ENCODE results near the gene FOCAD. TPM values are rescaled to one million over a fixed set of nuclear protein-coding genes. Genes with fewer than 3 reads are reported as not detected.

The FOCAD gene
- total RNA-seq, 1 experiment from 2014 or later, result 40.7 TPM

GRCh38 chr9:20740304-20740703 is 56.2 kb downstream of the FOCAD start:
- no peaks in the 10 kb centered on the region for H4K20me1 ChIP-seq (ENCODE audit: insufficient read depth)
- no peak overlapping the region for H3K27ac ChIP-seq (ENCODE audit: low read depth, low read length)
- no peaks in the 10 kb centered on the region for H3K27me3 ChIP-seq (ENCODE audit: insufficient read depth, low read length)
- no peaks in the 10 kb centered on the region for H3K36me3 ChIP-seq (ENCODE audit: control insufficient read depth in 1 of 2, insufficient read depth in 2 of 2, low read length in 2 of 2)
- ChIA-PET POLR2A (no interaction called here), RAD21 (ENCODE audit: low non-redundant PET in 1 of 2, low total read pairs in 2 of 2, uncharacterized antibody in 2 of 2, unreplicated experiment in 2 of 2) (no interaction called here), CTCF (no interaction called here)
- H3K4me1 ChIP-seq (ENCODE audit: control insufficient read depth in 1 of 2, insufficient read depth in 2 of 2, low read length in 2 of 2), result no peaks in the 10 kb centered on the region
- H3K9me3 ChIP-seq (ENCODE audit: control insufficient read depth in 1 of 2, insufficient read depth in 1 of 2, low read depth in 1 of 2, low read length in 2 of 2), result no peaks in the 10 kb centered on the region
- H3K79me2 ChIP-seq (ENCODE audit: insufficient read depth, low read length), result no peaks in the 10 kb centered on the region
- no peaks in the 10 kb centered on the region for H3K9me2 ChIP-seq (ENCODE audit: insufficient read depth)
- H3K4me3 ChIP-seq (replicated peaks in 1 of 2; ENCODE audit: low read depth in 1 of 2, low read length in 2 of 2), result no peak overlapping the region
- intact Hi-C loops (cut with micrococcal nuclease), result no loop called here
- no peak overlapping the region for H2AFZ ChIP-seq (ENCODE audit: low read depth, low read length, poor library complexity, severe bottlenecking)
- H3K9ac ChIP-seq (ENCODE audit: low read length), result no peak overlapping the region
- TF ChIP-seq ELF1 (IDR thresholded peaks at IDR 0.05; ENCODE audit: borderline replicate concordance, low read depth) (no peak), YY1 (IDR thresholded peaks at IDR 0.05; ENCODE audit: extremely low read depth, insufficient replicate concordance, low read depth, low read length) (no peak), FOSL1 (IDR thresholded peaks at IDR 0.05; ENCODE audit: low read depth) (no peak), CBX3 (IDR thresholded peaks at IDR 0.05; ENCODE audit: low read depth) (no peak), CTCF (IDR thresholded peaks at IDR 0.05 in 2 of 3, conservative IDR thresholded peaks at IDR 0.05 in 1 of 3; ENCODE audit: borderline replicate concordance in 1 of 3, insufficient read depth in 1 of 3, low read depth in 2 of 3, low read length in 2 of 3) (no peak), RAD21 (IDR thresholded peaks at IDR 0.05; ENCODE audit: low read depth) (no peak), SRF (IDR thresholded peaks at IDR 0.05; ENCODE audit: low read depth) (no peak), JUND (IDR thresholded peaks at IDR 0.05) (no peak), EGR1 (IDR thresholded peaks at IDR 0.05; ENCODE audit: low read depth) (no peak)
- TF ChIP-seq, protein P1, sequence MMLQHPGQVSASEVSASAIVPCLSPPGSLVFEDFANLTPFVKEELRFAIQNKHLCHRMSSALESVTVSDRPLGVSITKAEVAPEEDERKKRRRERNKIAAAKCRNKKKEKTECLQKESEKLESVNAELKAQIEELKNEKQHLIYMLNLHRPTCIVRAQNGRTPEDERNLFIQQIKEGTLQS (IDR thresholded peaks at IDR 0.05), result no peak
- ATAC-seq (no peak), DNase-seq (ENCODE audit: low read depth, low spot score) (no peak)
- H3K4me2 ChIP-seq (ENCODE audit: low read length), result no peak overlapping the region
- BruUV-seq (replicated peaks), result no TSS peak

Data from HCT116 (cell line).